Measurements from ENCODE around the gene TLCD3A. TPM values are rescaled to one million over a fixed set of nuclear protein-coding genes. Genes with fewer than 3 reads are reported as not detected.
"Not testable (repeated sequence)": the region's sequence is repeated elsewhere in the genome, so short reads cannot be mapped to it uniquely, and the experiment has no call there.

The TLCD3A gene
- total RNA-seq, 1 donor from 2014 or later: 43.1 TPM

- DNase-seq: no peak
- H3K36me3 Mint-ChIP-seq (ENCODE audit: low read depth): peaks cover 81% of the 10 kb centered on the region
- H3K4me1 Mint-ChIP-seq: peaks cover 31% of the 10 kb centered on the region
- no peaks in the 10 kb centered on the region for H3K27me3 Mint-ChIP-seq
- no peak overlapping the region for H3K4me3 Mint-ChIP-seq
- intact Hi-C loops (cut with micrococcal nuclease): no loop called here
- H3K27ac Mint-ChIP-seq: no peak overlapping the region
- H3K9me3 Mint-ChIP-seq: peaks cover 6% of the 10 kb centered on the region
Measured at GRCh38 chr17:746783-747629, 14.6 kb downstream of the TLCD3A start.

- H3K27ac Mint-ChIP-seq; intact Hi-C loops (cut with micrococcal nuclease); DNase-seq; H3K9me3 Mint-ChIP-seq; H3K27me3 Mint-ChIP-seq: not testable (repeated sequence)
- H3K36me3 Mint-ChIP-seq (ENCODE audit: low read depth): peaks cover 66% of the 10 kb centered on the region
- peak overlapping the region; percentile 14 for H3K4me3 Mint-ChIP-seq
- peaks cover 35% of the 10 kb centered on the region for H3K4me1 Mint-ChIP-seq
Measured at GRCh38 chr17:748604-749003, 16.2 kb downstream of the TLCD3A start.

- intact Hi-C loops (cut with micrococcal nuclease); H3K27me3 Mint-ChIP-seq; H3K9me3 Mint-ChIP-seq; DNase-seq; H3K27ac Mint-ChIP-seq: not testable (repeated sequence)
- peaks cover 35% of the 10 kb centered on the region for H3K4me1 Mint-ChIP-seq
- H3K4me3 Mint-ChIP-seq: peak overlapping the region; percentile 64
- H3K36me3 Mint-ChIP-seq (ENCODE audit: low read depth): peaks cover 60% of the 10 kb centered on the region
Measured at GRCh38 chr17:749359-749758, 17.0 kb downstream of the TLCD3A start.

GRCh38 chr17:750431-751037, 18.1 kb downstream of the TLCD3A start:
- H3K4me1 Mint-ChIP-seq: peaks cover 35% of the 10 kb centered on the region
- H3K27ac Mint-ChIP-seq: peak overlapping the region; percentile 98
- peak overlapping the region; percentile 100 for H3K4me3 Mint-ChIP-seq
- H3K27me3 Mint-ChIP-seq: no peaks in the 10 kb centered on the region
- H3K9me3 Mint-ChIP-seq: peaks cover 6% of the 10 kb centered on the region
- DNase-seq: no peak
- intact Hi-C loops (cut with micrococcal nuclease): loop anchor here (2.0 kb wide), 1 partner anchor 340 kb away; a partner anchor contains a TSS
- peaks cover 55% of the 10 kb centered on the region for H3K36me3 Mint-ChIP-seq (ENCODE audit: low read depth)

GRCh38 chr17:751269-752001, 19.0 kb downstream of the TLCD3A start:
- Mint-ChIP-seq H3K4me3 (peak overlapping the region; percentile 100), H3K27me3 (no peaks in the 10 kb centered on the region), H3K9me3 (peaks cover 6% of the 10 kb centered on the region), H3K27ac (peak overlapping the region; percentile 98), H3K4me1 (peaks cover 35% of the 10 kb centered on the region), H3K36me3 (ENCODE audit: low read depth) (peaks cover 51% of the 10 kb centered on the region)
- intact Hi-C loops (cut with micrococcal nuclease): loop anchor here (1.0 to 2.0 kb wide), 6 partner anchors 19 to 341 kb away; partner anchors contain the start of genes GLOD4, MRM3, TLCD3A and VPS53
- DNase-seq: peak; percentile 88

GRCh38 chr17:752002-752619, 19.7 kb downstream of the TLCD3A start, which contains the start of gene GEMIN4:
GEMIN4 (minus strand) TSS chr17:752264; CDS start chr17:752142, 122 bp downstream.
- peak; percentile 100 for DNase-seq
- Mint-ChIP-seq H3K4me1 (peaks cover 35% of the 10 kb centered on the region), H3K9me3 (peaks cover 6% of the 10 kb centered on the region), H3K36me3 (ENCODE audit: low read depth) (peaks cover 50% of the 10 kb centered on the region), H3K27ac (peak within 1 kb of the TSS; percentile 98), H3K4me3 (peak within 1 kb of the TSS; percentile 100), H3K27me3 (no peaks in the 10 kb centered on the region)
- intact Hi-C loops (cut with micrococcal nuclease): loop anchor here (1.0 kb wide), 5 partner anchors 20 to 244 kb away; partner anchors contain the start of genes GLOD4, MRM3, TLCD3A and VPS53

- no peak for DNase-seq
- H3K4me3 Mint-ChIP-seq: peak overlapping the region; percentile 100
Measured at GRCh38 chr17:752620-753219, 20.3 kb downstream of the TLCD3A start.

GRCh38 chr17:753418-753817, 21.0 kb downstream of the TLCD3A start:
- Mint-ChIP-seq H3K4me1 (peaks cover 31% of the 10 kb centered on the region), H3K27me3 (no peaks in the 10 kb centered on the region), H3K36me3 (ENCODE audit: low read depth) (peaks cover 40% of the 10 kb centered on the region), H3K4me3 (peak overlapping the region; percentile 67), H3K9me3 (peaks cover 6% of the 10 kb centered on the region), H3K27ac (peak overlapping the region; percentile 80)
- no peak for DNase-seq
- intact Hi-C loops (cut with micrococcal nuclease): no loop called here

More at GRCh38 chr17:752620-753219, 20.3 kb downstream of the TLCD3A start:
- Mint-ChIP-seq H3K27me3 (no peaks in the 10 kb centered on the region), H3K9me3 (peaks cover 6% of the 10 kb centered on the region), H3K36me3 (ENCODE audit: low read depth) (peaks cover 47% of the 10 kb centered on the region), H3K27ac (peak overlapping the region; percentile 95), H3K4me1 (peaks cover 35% of the 10 kb centered on the region)
- intact Hi-C loops (cut with micrococcal nuclease): loop anchor here (1.0 kb wide), 5 partner anchors 20 to 244 kb away; partner anchors contain the start of genes GLOD4, MRM3, TLCD3A and VPS53

- H3K27me3 Mint-ChIP-seq; H3K4me3 Mint-ChIP-seq; DNase-seq; H3K27ac Mint-ChIP-seq; intact Hi-C loops (cut with micrococcal nuclease); H3K9me3 Mint-ChIP-seq: not testable (repeated sequence)
- Mint-ChIP-seq H3K4me1 (peaks cover 20% of the 10 kb centered on the region), H3K36me3 (ENCODE audit: low read depth) (peaks cover 33% of the 10 kb centered on the region)
Measured at GRCh38 chr17:755319-755961, 23.0 kb downstream of the TLCD3A start.

GRCh38 chr17:756010-756567, 23.7 kb downstream of the TLCD3A start:
- H3K9me3 Mint-ChIP-seq; H3K27ac Mint-ChIP-seq; DNase-seq; H3K27me3 Mint-ChIP-seq; H3K4me3 Mint-ChIP-seq; intact Hi-C loops (cut with micrococcal nuclease): not testable (repeated sequence)
- Mint-ChIP-seq H3K4me1 (peaks cover 14% of the 10 kb centered on the region), H3K36me3 (ENCODE audit: low read depth) (peaks cover 28% of the 10 kb centered on the region)

- H3K4me1 Mint-ChIP-seq: no peaks in the 10 kb centered on the region
- no peak overlapping the region for H3K4me3 Mint-ChIP-seq
- no peak for DNase-seq
- H3K27me3 Mint-ChIP-seq: no peaks in the 10 kb centered on the region
- no peaks in the 10 kb centered on the region for H3K9me3 Mint-ChIP-seq
- H3K36me3 Mint-ChIP-seq (ENCODE audit: low read depth): peaks cover 40% of the 10 kb centered on the region
- no peak overlapping the region for H3K27ac Mint-ChIP-seq
- intact Hi-C loops (cut with micrococcal nuclease): no loop called here
Measured at GRCh38 chr17:759964-760363, 27.6 kb downstream of the TLCD3A start.

- no peak for DNase-seq
- Mint-ChIP-seq H3K27me3 (no peaks in the 10 kb centered on the region), H3K36me3 (ENCODE audit: low read depth) (peaks cover 43% of the 10 kb centered on the region), H3K4me3 (no peak overlapping the region), H3K4me1 (no peaks in the 10 kb centered on the region), H3K27ac (no peak overlapping the region), H3K9me3 (no peaks in the 10 kb centered on the region)
- intact Hi-C loops (cut with micrococcal nuclease): no loop called here
Measured at GRCh38 chr17:760371-760770, 28.0 kb downstream of the TLCD3A start.
